K562 (cell line): ENCODE results near the gene ANO1. TPM values are rescaled to one million over a fixed set of nuclear protein-coding genes. Genes with fewer than 3 reads are reported as not detected.

ENCODE experiments used
- ATAC-seq: fragments of 200-7000 bp; cut with Tn5 transposase; 3 replicates; pipeline ENCODE4 v1.9.1; 2020; ENCODE audit warnings: moderate library complexity
- BruUV-seq: library from RNA; stranded (reverse); fragments of 400-500 nt; replicated peaks from 2 replicates; lab custom pipeline; 2021; lab: Mats Ljungman, UMichigan
- CTCF ChIA-PET: fragments of 300-600 bp; formaldehyde crosslinking; extraction: SDS; loops from one replicate; lab custom pipeline; 2021; ENCODE audit warnings: low intra/inter-chr PET ratio; lab: Yijun Ruan, JAX
- POLR2A ChIA-PET: fragments of 300-600, 350-650 bp; sonication (Branson Sonifier 250); formaldehyde crosslinking; extraction: SDS; loops from one replicate; lab custom pipeline; 2021; ENCODE audit warnings: antibody characterized with exemption, inconsistent platforms; lab: Yijun Ruan, JAX
- DNase-seq, 4 experiments: peaks; one replicate each; pipeline versions ENCODE4 v3.0.0 to v3.0.0-alpha.2; 2011 to 2018; ENCODE audit warnings: low spot score in 3 of 4, mixed read lengths in 3 of 4; ENCODE audit errors: extremely low read depth in 1 of 4
- FAIRE-seq: peaks from 2 replicates; lab custom pipeline; 2011; peaks lifted over from hg19 to GRCh38; lab: Jason Lieb, UNC
- H2AFZ ChIP-seq: 2 replicates; pipeline ENCODE4 v1.6.0; 2011; ENCODE audit warnings: low read depth, low read length, control low read depth, inconsistent platforms
- H3K27ac ChIP-seq: fragments of 200-600 bp; 3 replicates; pipeline ENCODE4 v1.8.0; 2011; ENCODE audit warnings: low read depth, mild to moderate bottlenecking, control low read depth, inconsistent platforms, low read length, moderate library complexity, mixed read lengths; ENCODE audit errors: extremely low read depth
- H3K27me3 ChIP-seq, 2 experiments: fragments of 300-600 bp in 1 of 2; 2 replicates in 1 of 2; 3 replicates in 1 of 2; pipeline versions ENCODE4 v1.6.0 to v1.8.0; 2011; ENCODE audit warnings: inconsistent platforms in 2 of 2, low read length in 2 of 2, mild to moderate bottlenecking in 1 of 2, mixed read lengths in 1 of 2, moderate library complexity in 1 of 2; ENCODE audit not compliant: control insufficient read depth in 2 of 2, insufficient read depth in 2 of 2
- H3K36me3 ChIP-seq: fragments of 300-600 bp; 3 replicates; pipeline ENCODE4 v1.8.0; 2011; ENCODE audit warnings: mild to moderate bottlenecking, low read length, inconsistent platforms; ENCODE audit not compliant: control insufficient read depth, insufficient read depth
- H3K4me1 ChIP-seq, 2 experiments: fragments of 200-600 bp in 1 of 2; replicated peaks in 1 of 2; 2 replicates in 1 of 2; 3 replicates in 1 of 2; pipeline versions ENCODE4 v1.5.1 to v1.8.0; 2011; ENCODE audit warnings: inconsistent platforms in 2 of 2, low read length in 2 of 2, mild to moderate bottlenecking in 1 of 2, mixed read lengths in 1 of 2, moderate library complexity in 1 of 2; ENCODE audit not compliant: control insufficient read depth in 2 of 2, insufficient read depth in 2 of 2
- H3K4me2 ChIP-seq: 2 replicates; pipeline ENCODE4 v1.6.1; 2011; ENCODE audit warnings: low read length, control low read depth, inconsistent platforms, mixed read lengths; ENCODE audit not compliant: insufficient read depth
- H3K4me3 ChIP-seq: fragments of 200-600 bp; sonication (generic), shearing (Covaris generic); 2 replicates; pipeline ENCODE4 v1.5.1; 2016; ENCODE audit warnings: control low read depth, inconsistent platforms
- H3K79me2 ChIP-seq: fragments of 200-600 bp; 3 replicates; pipeline ENCODE4 v1.8.0; 2011; ENCODE audit warnings: low read length, inconsistent platforms; ENCODE audit not compliant: control insufficient read depth, insufficient read depth
- H3K9ac ChIP-seq, 2 experiments: 2 replicates each; pipeline versions ENCODE4 v1.6.0 to v1.6.1; 2011; ENCODE audit warnings: low read depth in 2 of 2, low read length in 2 of 2, control low read depth in 1 of 2, inconsistent platforms in 1 of 2, mild to moderate bottlenecking in 1 of 2, mixed read lengths in 1 of 2; ENCODE audit not compliant: insufficient read depth in 1 of 2
- H3K9me1 ChIP-seq: one replicate; pipeline ENCODE4 v1.6.0; 2011; ENCODE audit warnings: inconsistent platforms, mild to moderate bottlenecking, low read length, moderate library complexity; ENCODE audit not compliant: control insufficient read depth, insufficient read depth
- H3K9me3 ChIP-seq: replicated peaks from 2 replicates; pipeline ENCODE4 v1.5.1; 2011; ENCODE audit warnings: low read depth, low read length, inconsistent platforms; ENCODE audit not compliant: control insufficient read depth, insufficient read depth
- H4K20me1 ChIP-seq: replicated peaks from 2 replicates; pipeline ENCODE4 v1.6.1; 2011; ENCODE audit warnings: low read length, inconsistent platforms, mixed read lengths; ENCODE audit not compliant: control insufficient read depth, insufficient read depth
- ATF1 ChIP-seq, 2 experiments: fragments of 450-650 bp in 1 of 2; IDR thresholded peaks; 2 replicates each; pipeline ENCODE4 v1.6.1; 2016; ENCODE audit warnings: missing compliant biosample characterization in 1 of 2, missing genetic modification characterization in 1 of 2
- BCLAF1 ChIP-seq, 2 experiments: fragments of 450-650 bp in 1 of 2; IDR thresholded peaks; 2 replicates each; pipeline ENCODE4 v1.6.1; 2011 to 2017; ENCODE audit warnings: low read depth in 2 of 2, antibody characterized with exemption in 1 of 2, borderline replicate concordance in 1 of 2, low read length in 1 of 2, mild to moderate bottlenecking in 1 of 2, mixed read lengths in 1 of 2; ENCODE audit not compliant: control insufficient read depth in 1 of 2
- ETV6 ChIP-seq, 3 experiments: fragments of 150-350 bp in 1 of 3; sonication (generic) in 1 of 3; formaldehyde crosslinking in 1 of 3; IDR thresholded peaks; 2 replicates each; pipeline versions ENCODE4 v1.6.1 to v1.8.0; 2014 to 2022; ENCODE audit warnings: borderline replicate concordance in 2 of 3, low read depth in 2 of 3, antibody characterized with exemption in 1 of 3, low read length in 1 of 3, mild to moderate bottlenecking in 1 of 3, missing genetic modification reagents in 1 of 3
- FOXJ3 ChIP-seq: sonication (generic); formaldehyde crosslinking; IDR thresholded peaks from 2 replicates; pipeline ENCODE4 v1.4.0; 2020; ENCODE audit warnings: mild to moderate bottlenecking, missing genetic modification reagents
- HDAC2 ChIP-seq: fragments of 450-650 bp; IDR thresholded peaks from 2 replicates; pipeline ENCODE4 v1.6.1; 2016; ENCODE audit warnings: mild to moderate bottlenecking
- ZBTB11 ChIP-seq, 3 experiments: fragments of 200-800 bp in 1 of 3; fragments of 250-450 bp in 1 of 3; fragments of 450-650 bp in 1 of 3; sonication (Bioruptor Pico) in 1 of 3; sonication (Bioruptor generic) in 1 of 3; formaldehyde crosslinking in 1 of 3; IDR thresholded peaks; 2 replicates each; pipeline versions ENCODE4 v1.6.1 to v1.8.0; 2016 to 2022; ENCODE audit warnings: mild to moderate bottlenecking in 2 of 3, missing genetic modification characterization in 2 of 3, missing compliant biosample characterization in 1 of 3, moderate library complexity in 1 of 3
- ZEB2 ChIP-seq: fragments of 450-650 bp; IDR thresholded peaks from 2 replicates; pipeline ENCODE4 v1.6.1; 2016
- WGBS: fragments of 100-300 bp; shearing (Covaris generic); methylation state at CpG from one replicate; pipeline ENCODE4 v1.1.6; 2016; ENCODE audit warnings: low coverage, mixed read lengths; ENCODE audit not compliant: insufficient coverage; ENCODE audit errors: missing lambda C conversion rate; 5-methylcytosine and 5-hydroxymethylcytosine counted together
- in situ Hi-C: fragments of 300-500 bp; cut with MboI; formaldehyde crosslinking; loops from 4 replicates; pipeline ENCODE4 v1.15.0; 2018; ENCODE audit warnings: inconsistent platforms, mixed read lengths
- intact Hi-C: fragments of 100-400 bp; cut with micrococcal nuclease; formaldehyde crosslinking; loops from 2 replicates; pipeline ENCODE4 v1.14.2; 2022
- polyA plus RNA-seq, 8 experiments: library from polyadenylated mRNA; depleted of rRNA in 4 of 8; stranded (reverse) in 5 of 8; unstranded in 3 of 8; fragments of >200 nt; fragmentation: Nextera tagmentation in 2 of 8; fragmentation: Illumina TruSeq in 1 of 8; extraction: Ambion mirVana in 2 of 8; extraction: Trizol in 1 of 8; gene quantifications; 2 replicates each; pipeline versions ENCODE4 v1.2.1 to v1.2.3, GENCODE V29; 2011 to 2014; ENCODE audit warnings: inconsistent platforms in 1 of 8, missing spikeins in 1 of 8
- total RNA-seq, 7 experiments: library from RNA; depleted of rRNA in 6 of 7; stranded (reverse); fragments of >200 nt in 6 of 7; fragmentation: Illumina TruSeq in 2 of 7; extraction: Trizol in 2 of 7; gene quantifications; 2 replicates each; pipeline versions ENCODE4 v1.2.1 to v1.2.3, GENCODE V29; 2011 to 2021; ENCODE audit warnings: low replicate concordance in 1 of 7

Gene ANO1
- total and polyA plus RNA-seq, 9 of the 15 experiments (the other 6 are each of a cell fraction or from before 2014, with no cell fraction given): not detected

DNA sequence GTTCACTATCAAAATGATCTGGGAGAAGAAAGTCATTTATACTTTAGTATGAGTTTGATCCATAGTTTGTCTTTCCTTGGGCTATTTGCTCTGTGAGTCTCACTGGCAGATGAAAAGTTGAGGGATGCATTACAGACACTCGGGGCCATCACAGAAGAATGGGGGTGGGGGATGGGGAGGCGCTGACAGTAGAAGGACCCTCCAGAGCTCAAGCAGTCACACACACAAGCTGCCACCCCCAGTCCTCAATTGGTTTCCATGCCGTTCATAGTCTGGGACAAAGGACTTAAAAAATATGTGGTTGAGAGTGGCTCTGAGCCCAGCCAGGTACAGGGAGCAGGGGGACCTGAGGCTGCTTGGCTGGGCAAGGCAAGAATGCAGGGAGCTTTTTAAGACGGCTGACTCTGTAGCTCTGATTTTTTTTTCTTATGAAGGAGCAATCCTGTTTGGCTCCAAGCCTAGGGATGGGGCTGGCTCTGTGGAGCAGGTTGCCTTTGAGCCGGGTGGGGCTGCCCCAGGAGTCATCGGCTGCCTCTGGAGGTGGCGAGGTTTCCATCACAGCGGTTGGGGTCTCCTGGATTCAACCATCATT lies 13.3 kb upstream of the ANO1 start:
- no peaks in the 10 kb centered on the region; a peak in 1 of 5 replicates for H3K4me1 ChIP-seq
- H4K20me1 ChIP-seq: peaks cover 4% of the 10 kb centered on the region; the same call in 1 of the 2 replicates
- peaks cover 5% of the 10 kb centered on the region for H3K9me1 ChIP-seq
- ChIA-PET CTCF (no interaction called here), POLR2A (interaction anchor here (0.6 kb wide), 1 partner anchor 61 kb away, joined by 3 read pairs; no protein-coding TSS in a partner anchor)
- in situ Hi-C loops: no loop called here
- TF ChIP-seq HDAC2: no peak
- TF ChIP-seq FOXJ3: no peak
- no peak for TF ChIP-seq ETV6 (IDR thresholded peaks at IDR 0.05; ENCODE audit: borderline replicate concordance in 1 of 2, low read depth in 2 of 2, low read length in 1 of 2)
- TF ChIP-seq ETV6 (CRISPR knock-in tag; IDR thresholded peaks at IDR 0.05; ENCODE audit: borderline replicate concordance): no peak
- no peak for TF ChIP-seq ZEB2
- no peak for TF ChIP-seq BCLAF1 (IDR thresholded peaks at IDR 0.05; ENCODE audit: borderline replicate concordance in 1 of 2, control insufficient read depth in 1 of 2, low read depth in 2 of 2, low read length in 1 of 2)
- TF ChIP-seq ATF1 (CRISPR knock-in tag; IDR thresholded peaks at IDR 0.05): no peak
- no peak for TF ChIP-seq ATF1 (tag; IDR thresholded peaks at IDR 0.05)
- TF ChIP-seq ZBTB11 (CRISPR knock-in tag; IDR thresholded peaks at IDR 0.05): no peak
- no peak overlapping the region for H3K27ac ChIP-seq
- no peaks in the 10 kb centered on the region for H3K9me3 ChIP-seq
- no peak overlapping the region for H3K9ac ChIP-seq
- peaks cover 28 to 75% of the 10 kb centered on the region in 2 experiments for H3K27me3 ChIP-seq
- H3K4me2 ChIP-seq: no peak overlapping the region
- H3K4me3 ChIP-seq: no peak overlapping the region
- FAIRE-seq: no peak
- no peak for DNase-seq
- no peak overlapping the region for H2AFZ ChIP-seq
- H3K79me2 ChIP-seq: no peaks in the 10 kb centered on the region
- intact Hi-C loops: no loop called here
- WGBS: 2% methylated on average over 8 of the region's 8 CpGs
- no TSS peak for BruUV-seq
- no peaks in the 10 kb centered on the region for H3K36me3 ChIP-seq
- ATAC-seq: no peak
